ENCODE measurements around the gene SFMBT1.
A peak's percentile ranks its signal among the peaks of the same experiment; 100 is the strongest.

The SFMBT1 gene

GRCh38 chr3:53032609-53033008, 13.3 kb downstream of the SFMBT1 start:
- CTCF ChIA-PET, result no interaction called here
- H3K9me3 ChIP-seq (ENCODE audit: control insufficient read depth, insufficient read depth, low read depth, low read length), result no peaks in the 10 kb centered on the region
- no peak overlapping the region for H3K27ac ChIP-seq (ENCODE audit: extremely low read depth, low read depth, low read length)
- no peaks in the 10 kb centered on the region; a peak in 1 of 3 replicates for H3K36me3 ChIP-seq (ENCODE audit: control insufficient read depth in 2 of 2, insufficient read depth in 1 of 2, low read length in 2 of 2)
- POLR2A ChIA-PET, result no interaction called here
- 0 out of 2 replicates have a peak, but pooled peaks cover 10% of the 10 kb centered on the region for H3K4me1 ChIP-seq (ENCODE audit: control insufficient read depth, insufficient read depth, low read length)
- TF ChIP-seq ZNF354C (tag by site-specific recombination; IDR thresholded peaks at IDR 0.05; ENCODE audit: borderline replicate concordance, low read depth) (no peak), ZNF792 (tag by site-specific recombination; IDR thresholded peaks at IDR 0.05) (no peak)
- H3K4me3 ChIP-seq (ENCODE audit: low read depth, low read length), result no peak overlapping the region

GRCh38 chr3:53030619-53031449, 15.0 kb downstream of the SFMBT1 start:
- 0 out of 2 replicates have a peak, but pooled peaks cover 10% of the 10 kb centered on the region for H3K4me1 ChIP-seq (ENCODE audit: control insufficient read depth, insufficient read depth, low read length)

GRCh38 chr3:53028641-53029040, 17.2 kb downstream of the SFMBT1 start:
- CTCF ChIA-PET, result no interaction called here
- Histone ChIP-seq H3K4me3 (ENCODE audit: low read depth, low read length) (no peak overlapping the region), H3K36me3 (ENCODE audit: control insufficient read depth in 2 of 2, insufficient read depth in 1 of 2, low read length in 2 of 2) (no peaks in the 10 kb centered on the region), H3K27ac (ENCODE audit: extremely low read depth, low read depth, low read length) (no peak overlapping the region), H3K4me1 (ENCODE audit: control insufficient read depth, insufficient read depth, low read length) (0 out of 2 replicates have a peak, but pooled peaks cover 10% of the 10 kb centered on the region), H3K9me3 (ENCODE audit: control insufficient read depth, insufficient read depth, low read depth, low read length) (no peaks in the 10 kb centered on the region)
- TF ChIP-seq ZNF18 (tag by site-specific recombination; IDR thresholded peaks at IDR 0.05) (peak; percentile 72; the same call in 1 of the 2 replicates), ZEB2 (tag by site-specific recombination; IDR thresholded peaks at IDR 0.05) (no peak)
- POLR2A ChIA-PET, result interaction anchor here (0.6 kb wide), 1 partner anchor 410 kb away, joined by 4 read pairs; no protein-coding TSS in a partner anchor

More at GRCh38 chr3:53030619-53031449, 15.0 kb downstream of the SFMBT1 start:
- CTCF ChIA-PET, result no interaction called here
- TF ChIP-seq ZNF274 (IDR thresholded peaks at IDR 0.05; ENCODE audit: low read length) (no peak), ZNF274 (tag by site-specific recombination; IDR thresholded peaks at IDR 0.05; ENCODE audit: borderline replicate concordance) (no peak), ZFHX2 (tag by site-specific recombination; conservative IDR thresholded peaks at IDR 0.05) (peak; percentile 35), SCRT2 (tag by site-specific recombination; IDR thresholded peaks at IDR 0.05) (peak; percentile 78), TCF7L2 (IDR thresholded peaks at IDR 0.05; ENCODE audit: borderline replicate concordance, low read depth, low read length) (no peak), SCRT1 (tag by site-specific recombination; IDR thresholded peaks at IDR 0.05; ENCODE audit: borderline replicate concordance) (0 out of 2 replicates have a peak, but pooled peaks have one; percentile 25), PRDM10 (tag by site-specific recombination; IDR thresholded peaks at IDR 0.05) (0 out of 2 replicates have a peak, but pooled peaks have one; percentile 13), ZBTB17 (tag by site-specific recombination; IDR thresholded peaks at IDR 0.05) (no peak), GLIS1 (tag by site-specific recombination; IDR thresholded peaks at IDR 0.05) (no peak), ZBTB48 (tag by site-specific recombination; IDR thresholded peaks at IDR 0.05) (no peak), ZNF670 (tag by site-specific recombination; IDR thresholded peaks at IDR 0.05; ENCODE audit: low read depth) (no peak)
- POLR2A ChIA-PET, result no interaction called here
- no peak overlapping the region for H3K27ac ChIP-seq (ENCODE audit: extremely low read depth, low read depth, low read length)
- H3K4me3 ChIP-seq (ENCODE audit: low read depth, low read length), result no peak overlapping the region
- H3K36me3 ChIP-seq (ENCODE audit: control insufficient read depth in 2 of 2, insufficient read depth in 1 of 2, low read length in 2 of 2), result no peaks in the 10 kb centered on the region; a peak in 1 of 3 replicates
- no peaks in the 10 kb centered on the region for H3K9me3 ChIP-seq (ENCODE audit: control insufficient read depth, insufficient read depth, low read depth, low read length)

All from HEK293 (cell line).